HEK293T (cell line): Measurements from ENCODE around the gene NDUFS7.

Experiments
- CTCF ChIA-PET: fragments of 350-600 bp; formaldehyde crosslinking; extraction: SDS; loops from one replicate; lab custom pipeline; 2021; ENCODE audit warnings: antibody characterized with exemption, inconsistent platforms; lab: Yijun Ruan, JAX
- POLR2A ChIA-PET: fragments of 350-600 bp; formaldehyde crosslinking; extraction: SDS; loops from one replicate; lab custom pipeline; 2020; ENCODE audit warnings: antibody characterized with exemption, inconsistent platforms; lab: Yijun Ruan, JAX
- DNase-seq: peaks from one replicate; pipeline ENCODE4 v3.0.0; 2012; ENCODE audit warnings: mixed read lengths; ENCODE audit errors: extremely low spot score
- ARNT ChIP-seq: fragments of 450-650 bp; IDR thresholded peaks from 2 replicates; pipeline ENCODE4 v1.6.1; 2017; ENCODE audit warnings: mild to moderate bottlenecking
- BHLHE40 ChIP-seq: fragments of 450-650 bp; IDR thresholded peaks from 2 replicates; pipeline ENCODE4 v1.6.1; 2016; ENCODE audit warnings: mild to moderate bottlenecking, moderate library complexity, borderline replicate concordance
- CTBP1 ChIP-seq: fragments of 450-650 bp; IDR thresholded peaks from 2 replicates; pipeline ENCODE4 v1.6.1; 2016; ENCODE audit warnings: borderline replicate concordance
- ELF4 ChIP-seq: fragments of 450-650 bp; IDR thresholded peaks from 2 replicates; pipeline ENCODE4 v1.6.1; 2017; ENCODE audit warnings: antibody characterized with exemption
- FOXA1 ChIP-seq: fragments of 450-650 bp; IDR thresholded peaks from 2 replicates; pipeline ENCODE4 v1.6.1; 2016; ENCODE audit warnings: mild to moderate bottlenecking
- FOXK2 ChIP-seq: fragments of 450-650 bp; IDR thresholded peaks from 2 replicates; pipeline ENCODE4 v1.6.1; 2016; ENCODE audit warnings: mild to moderate bottlenecking
- FOXM1 ChIP-seq: fragments of 450-650 bp; IDR thresholded peaks from 2 replicates; pipeline ENCODE4 v1.6.1; 2017; ENCODE audit warnings: mild to moderate bottlenecking, borderline replicate concordance
- HDGF ChIP-seq: fragments of 450-650 bp; IDR thresholded peaks from 2 replicates; pipeline ENCODE4 v1.6.1; 2017; ENCODE audit warnings: antibody characterized with exemption, borderline replicate concordance
- L3MBTL2 ChIP-seq: fragments of 450-650 bp; conservative IDR thresholded peaks from 2 replicates; pipeline ENCODE4 v1.6.1; 2016; ENCODE audit warnings: mild to moderate bottlenecking
- LEF1 ChIP-seq: fragments of 450-650 bp; IDR thresholded peaks from 2 replicates; pipeline ENCODE4 v1.6.1; 2017; ENCODE audit warnings: mild to moderate bottlenecking, borderline replicate concordance
- NFRKB ChIP-seq: fragments of 450-650 bp; IDR thresholded peaks from 2 replicates; pipeline ENCODE4 v1.6.1; 2016; ENCODE audit warnings: mild to moderate bottlenecking, moderate library complexity
- SP1 ChIP-seq: fragments of 450-650 bp; IDR thresholded peaks from 2 replicates; pipeline ENCODE4 v1.6.1; 2017
- SUZ12 ChIP-seq: fragments of 450-650 bp; IDR thresholded peaks from 2 replicates; pipeline ENCODE4 v1.6.1; 2016; ENCODE audit warnings: mild to moderate bottlenecking
- TARDBP ChIP-seq: fragments of 450-650 bp; IDR thresholded peaks from 2 replicates; pipeline ENCODE4 v1.6.1; 2016
- ZNF384 ChIP-seq: fragments of 450-650 bp; IDR thresholded peaks from 2 replicates; pipeline ENCODE4 v1.6.1; 2016
- TF ChIP-seq, protein P1 (sequence below): fragments of 450-650 bp; IDR thresholded peaks from 2 replicates; pipeline ENCODE4 v1.6.1; 2016

Gene NDUFS7

DNA sequence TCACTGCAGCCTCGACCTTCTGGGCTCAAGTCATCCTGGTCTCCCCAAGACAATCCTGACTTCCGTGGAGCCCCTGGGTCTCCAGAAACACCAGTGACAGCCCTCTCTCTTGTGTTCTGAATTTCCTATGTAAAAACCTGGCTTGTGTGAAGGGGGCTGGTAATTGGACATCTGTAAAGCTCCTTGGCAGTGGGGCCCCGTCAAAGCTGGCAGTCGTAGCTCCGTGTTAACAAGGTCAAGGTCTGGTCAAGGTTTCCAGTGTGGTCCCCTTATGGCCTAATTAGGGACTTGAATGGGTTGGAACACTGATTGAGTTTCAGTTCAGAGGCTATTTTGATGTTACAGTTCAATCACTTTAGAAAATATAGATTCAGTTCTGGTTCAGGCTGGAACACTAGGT lies 32.8 kb upstream of the NDUFS7 start:
- no peak for TF ChIP-seq SUZ12
- TF ChIP-seq LEF1: no peak
- no peak for TF ChIP-seq HDGF
- TF ChIP-seq FOXA1: no peak
- no peak for TF ChIP-seq CTBP1
- TF ChIP-seq FOXK2: no peak
- TF ChIP-seq TARDBP: no peak
- TF ChIP-seq ZNF384: no peak
- POLR2A ChIA-PET: no interaction called here
- CTCF ChIA-PET: no interaction called here

DNA sequence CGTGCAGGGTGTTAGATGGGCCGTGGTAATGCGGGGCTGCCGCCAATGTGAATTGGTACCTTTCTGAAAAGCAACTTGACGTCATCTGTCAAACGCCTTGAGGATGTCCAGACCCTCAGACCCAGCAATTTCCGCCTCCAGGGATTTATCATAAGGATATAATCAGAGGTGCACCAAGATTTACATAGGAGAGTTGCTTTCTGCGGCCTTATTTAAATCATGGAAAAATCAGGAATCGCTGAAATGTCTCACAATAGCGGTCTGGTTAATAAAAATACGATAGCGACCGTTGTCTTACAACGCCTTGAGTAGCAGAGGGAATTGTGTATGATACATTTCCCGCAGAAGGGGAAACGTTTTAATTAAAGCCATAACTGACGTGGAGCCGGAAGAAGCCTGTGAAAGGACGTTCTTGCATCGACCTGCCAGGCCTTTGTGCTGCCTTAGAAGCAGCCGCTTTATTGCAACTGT lies 32.3 kb upstream of the NDUFS7 start:
- TF ChIP-seq SP1 (no peak), HDGF (no peak), ARNT (no peak), L3MBTL2 (no peak), FOXA1 (no peak), TARDBP (no peak), FOXM1 (no peak), LEF1 (no peak)
- POLR2A ChIA-PET: no interaction called here
- CTCF ChIA-PET: no interaction called here
- no peak for DNase-seq

More for the DNA sequence above, 32.8 kb upstream of the NDUFS7 start:
- no peak for DNase-seq

DNA sequence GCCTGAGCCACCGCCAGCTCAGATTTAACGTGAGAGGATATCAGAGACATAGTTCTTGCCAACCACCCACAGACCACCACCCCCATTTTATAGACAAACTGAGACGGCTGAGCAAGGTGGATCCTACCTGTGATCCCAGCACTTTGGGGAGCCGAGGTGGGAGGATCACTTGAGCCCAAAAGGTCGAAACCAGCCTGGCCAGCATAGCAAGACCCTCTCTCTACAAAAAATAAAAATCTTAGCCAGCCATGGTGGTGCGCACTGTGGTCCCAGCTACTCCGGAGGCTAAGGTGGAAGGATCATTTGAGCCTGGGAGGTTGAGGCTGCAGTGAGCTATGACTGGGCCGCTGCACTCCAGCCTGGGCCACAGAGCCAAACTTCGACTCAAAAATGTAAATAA lies 30.6 kb upstream of the NDUFS7 start:
- POLR2A ChIA-PET: no interaction called here
- DNase-seq: no peak
- CTCF ChIA-PET: no interaction called here
- TF ChIP-seq TARDBP (no peak), NFRKB (no peak)

DNA sequence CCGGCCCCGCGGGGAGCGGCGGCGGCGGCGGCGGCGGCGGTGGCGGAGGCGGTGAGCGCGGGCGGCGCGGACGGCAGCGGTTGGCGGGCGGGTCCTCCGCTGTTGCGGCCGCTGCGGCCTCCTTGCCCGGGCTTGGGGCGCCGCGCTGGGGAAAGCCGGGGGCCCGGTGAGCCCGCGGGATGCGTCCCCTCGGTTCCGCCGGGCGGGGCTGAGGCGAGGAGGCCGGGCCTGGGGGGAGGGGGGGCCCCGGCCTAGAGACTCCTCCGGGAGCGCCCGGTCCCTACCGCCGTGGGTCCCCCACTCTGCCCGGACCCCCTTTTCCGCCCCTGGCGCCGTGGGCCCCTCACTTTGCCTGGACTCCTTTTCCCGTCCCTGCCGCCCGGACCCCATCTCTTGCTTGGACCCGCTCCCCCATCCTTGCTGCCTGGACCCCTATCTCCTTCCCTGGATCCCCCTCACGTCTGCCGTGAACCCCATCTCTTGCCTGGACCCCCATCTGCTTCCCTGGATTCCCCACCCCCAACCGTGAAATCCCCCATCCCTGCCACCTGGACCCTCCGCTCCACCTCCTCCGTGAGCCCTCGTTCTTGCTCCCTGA lies 28.6 kb upstream of the NDUFS7 start:
- ChIA-PET POLR2A (interaction anchor here (0.9 to 1.7 kb wide), 13 partner anchors 9 to 87 kb away, joined by 3 to 12 read pairs (median 4); partner anchors contain the start of gene CIRBP), CTCF (interaction anchor here (0.9 kb wide), 1 partner anchor 17 kb away, joined by 3 read pairs; no protein-coding TSS in a partner anchor)
- DNase-seq: no peak
- TF ChIP-seq L3MBTL2 (no peak), FOXM1 (no peak)

DNA sequence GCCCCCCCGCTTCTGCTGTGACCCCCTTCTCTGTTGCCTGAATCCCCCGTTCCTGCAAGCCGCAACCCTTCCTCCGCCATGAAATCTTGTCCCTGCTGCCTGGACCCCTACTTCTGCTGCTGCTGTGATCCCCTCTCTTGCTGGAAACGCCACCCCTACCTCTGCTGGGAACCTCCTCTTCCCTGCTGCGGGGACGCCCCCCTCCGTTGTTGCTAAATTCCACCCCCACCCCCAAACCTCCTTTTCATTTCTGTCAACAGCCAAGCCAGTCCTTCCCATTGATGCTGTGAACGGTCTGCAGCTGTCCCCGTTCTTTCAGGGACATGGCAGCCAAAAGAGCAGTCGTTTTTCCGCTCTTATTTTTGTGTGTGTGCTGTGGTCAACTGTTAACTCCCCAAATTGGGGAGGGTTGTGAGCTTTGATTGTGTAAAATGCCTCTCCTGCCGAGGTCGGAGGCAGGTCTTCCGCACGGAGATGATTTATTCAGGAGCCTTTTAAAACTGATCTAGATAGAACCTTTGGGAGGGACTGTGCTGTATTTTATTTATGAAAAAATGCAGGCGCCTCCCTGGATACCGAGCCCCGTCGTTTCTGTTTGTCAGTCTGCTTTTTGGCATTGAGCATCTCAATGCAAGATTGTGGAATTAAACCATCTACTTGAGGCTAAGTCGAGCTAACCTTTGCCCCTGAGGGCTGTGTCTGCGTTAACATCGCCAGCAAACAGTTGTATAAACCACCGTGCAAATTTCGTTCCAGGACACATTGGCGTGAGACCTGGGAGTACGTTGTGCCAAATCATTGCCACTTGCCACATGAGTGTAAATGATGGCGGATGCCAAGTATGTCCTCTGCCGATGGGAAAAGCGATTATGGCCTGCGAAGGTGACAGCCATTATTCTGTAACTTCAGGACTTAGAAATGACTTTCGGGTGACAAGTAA lies 27.9 kb upstream of the NDUFS7 start:
- CTCF ChIA-PET: no interaction called here
- POLR2A ChIA-PET: interaction anchor here (0.7 to 1.6 kb wide), 2 partner anchors 14 to 87 kb away, joined by 3 to 6 read pairs; partner anchors contain the start of gene CIRBP
- no peak for DNase-seq
- TF ChIP-seq ZNF384 (no peak), HDGF (no peak), L3MBTL2 (no peak), ARNT (no peak), CTBP1 (no peak), SP1 (no peak), ELF4 (no peak), NFRKB (no peak), TARDBP (no peak), SUZ12 (no peak), FOXK2 (no peak)
- TF ChIP-seq, protein P1, sequence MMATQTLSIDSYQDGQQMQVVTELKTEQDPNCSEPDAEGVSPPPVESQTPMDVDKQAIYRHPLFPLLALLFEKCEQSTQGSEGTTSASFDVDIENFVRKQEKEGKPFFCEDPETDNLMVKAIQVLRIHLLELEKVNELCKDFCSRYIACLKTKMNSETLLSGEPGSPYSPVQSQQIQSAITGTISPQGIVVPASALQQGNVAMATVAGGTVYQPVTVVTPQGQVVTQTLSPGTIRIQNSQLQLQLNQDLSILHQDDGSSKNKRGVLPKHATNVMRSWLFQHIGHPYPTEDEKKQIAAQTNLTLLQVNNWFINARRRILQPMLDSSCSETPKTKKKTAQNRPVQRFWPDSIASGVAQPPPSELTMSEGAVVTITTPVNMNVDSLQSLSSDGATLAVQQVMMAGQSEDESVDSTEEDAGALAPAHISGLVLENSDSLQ: no peak

DNA sequence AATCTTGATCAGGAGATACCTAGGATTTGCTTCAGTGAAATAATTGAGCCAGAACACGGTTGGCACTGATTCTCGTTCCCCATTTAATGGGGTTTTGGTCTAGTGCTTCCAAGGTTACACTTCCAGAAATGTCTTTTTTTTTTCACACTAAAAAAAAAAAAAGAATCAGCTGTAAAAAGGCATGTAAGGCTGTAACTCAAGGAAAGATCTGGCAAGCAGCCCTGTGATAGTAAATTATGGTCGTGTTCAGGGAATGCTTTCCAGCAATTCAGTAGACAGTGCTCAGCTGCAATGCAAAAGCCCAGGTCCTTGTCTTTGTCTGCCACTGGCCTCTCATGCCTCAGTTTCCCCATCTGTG lies 27.2 kb upstream of the NDUFS7 start:
- POLR2A ChIA-PET: interaction anchor here (1.6 kb wide), 1 partner anchor 87 kb away, joined by 6 read pairs; the partner anchor contains the start of gene CIRBP
- CTCF ChIA-PET: no interaction called here
- TF ChIP-seq L3MBTL2 (no peak), FOXM1 (no peak), FOXK2 (no peak), ARNT (no peak), SUZ12 (no peak), FOXA1 (no peak), SP1 (no peak), HDGF (no peak), ELF4 (no peak), BHLHE40 (no peak), TARDBP (no peak), NFRKB (no peak), LEF1 (no peak), CTBP1 (no peak), ZNF384 (no peak)
- TF ChIP-seq, protein P1: no peak
- no peak for DNase-seq
